Astrocyte (in vitro differentiated cells and primary cell): ENCODE data around the gene HOXB7. TPM values are rescaled to one million over a fixed set of nuclear protein-coding genes. Genes with fewer than 3 reads are reported as not detected.
A peak's percentile ranks its signal among the peaks of the same experiment; 100 is the strongest.

Experiments used
- DNase-seq: peaks from one replicate; pipeline ENCODE4 v3.0.0-alpha.2; 2010; ENCODE audit warnings: low read depth
- FAIRE-seq: peaks from 2 replicates; lab custom pipeline; 2011; peaks lifted over from hg19 to GRCh38; lab: Jason Lieb, UNC
- H2AFZ ChIP-seq: 2 replicates; pipeline ENCODE4 v1.6.0; 2012; ENCODE audit warnings: low read depth, low read length, inconsistent platforms
- H3K27ac ChIP-seq: 2 replicates; pipeline ENCODE4 v1.5.1; 2011; ENCODE audit warnings: low read depth, low read length, inconsistent platforms
- H3K27me3 ChIP-seq: 2 replicates; pipeline ENCODE4 v1.6.0; 2011; ENCODE audit warnings: low read length, inconsistent platforms; ENCODE audit not compliant: insufficient read depth
- H3K36me3 ChIP-seq: 2 replicates; pipeline ENCODE4 v1.5.1; 2011; ENCODE audit warnings: low read length, inconsistent platforms; ENCODE audit not compliant: insufficient read depth
- H3K4me1 ChIP-seq: 2 replicates; pipeline ENCODE4 v1.5.1; 2011; ENCODE audit warnings: low read length, inconsistent platforms; ENCODE audit not compliant: insufficient read depth
- H3K4me2 ChIP-seq: 2 replicates; pipeline ENCODE4 v1.6.0; 2012; ENCODE audit warnings: low read length, inconsistent platforms
- H3K4me3 ChIP-seq: 2 replicates; pipeline ENCODE4 v1.5.1; 2011; ENCODE audit warnings: low read depth, mild to moderate bottlenecking, low read length, inconsistent platforms; ENCODE audit not compliant: insufficient read depth
- H3K79me2 ChIP-seq: 2 replicates; pipeline ENCODE4 v1.6.0; 2012; ENCODE audit warnings: mild to moderate bottlenecking, low read length, inconsistent platforms; ENCODE audit not compliant: insufficient read depth
- H3K9ac ChIP-seq: 2 replicates; pipeline ENCODE4 v1.6.0; 2012; ENCODE audit warnings: mild to moderate bottlenecking, low read length, inconsistent platforms
- H3K9me3 ChIP-seq: 2 replicates; pipeline ENCODE4 v1.5.1; 2012; ENCODE audit warnings: low read depth, mild to moderate bottlenecking, low read length, inconsistent platforms; ENCODE audit not compliant: insufficient read depth
- H4K20me1 ChIP-seq: 2 replicates; pipeline ENCODE4 v1.6.0; 2012; ENCODE audit warnings: low read length, inconsistent platforms; ENCODE audit not compliant: insufficient read depth
- H3K27ac Mint-ChIP-seq: one replicate; pipeline ENCODE4 v1.8.0; 2021; ENCODE audit warnings: mild to moderate bottlenecking, mixed read lengths; ENCODE audit not compliant: unreplicated experiment
- H3K27me3 Mint-ChIP-seq: one replicate; pipeline ENCODE4 v1.8.0; 2021; ENCODE audit warnings: low read depth, mixed read lengths; ENCODE audit not compliant: unreplicated experiment
- H3K36me3 Mint-ChIP-seq: one replicate; pipeline ENCODE4 v1.8.0; 2021; ENCODE audit warnings: low read depth, mixed read lengths; ENCODE audit not compliant: unreplicated experiment
- H3K4me1 Mint-ChIP-seq: one replicate; pipeline ENCODE4 v1.8.0; 2021; ENCODE audit warnings: low read depth, mixed read lengths; ENCODE audit not compliant: unreplicated experiment
- H3K4me3 Mint-ChIP-seq: one replicate; pipeline ENCODE4 v1.8.0; 2021; ENCODE audit warnings: mild to moderate bottlenecking, moderate library complexity, mixed read lengths; ENCODE audit not compliant: unreplicated experiment
- H3K9me3 Mint-ChIP-seq: one replicate; pipeline ENCODE4 v1.8.0; 2021; ENCODE audit warnings: mild to moderate bottlenecking, mixed read lengths; ENCODE audit not compliant: unreplicated experiment
- CTCF ChIP-seq: IDR thresholded peaks from 2 replicates; pipeline ENCODE4 v1.5.1; 2011; ENCODE audit warnings: low read depth, mild to moderate bottlenecking, inconsistent platforms, low read length, moderate library complexity; ENCODE audit not compliant: insufficient read depth
- EZH2 ChIP-seq: IDR thresholded peaks from 2 replicates; pipeline ENCODE4 v1.6.1; 2012; ENCODE audit warnings: mild to moderate bottlenecking, low read length, inconsistent platforms; ENCODE audit not compliant: insufficient read depth
- microRNA-seq: library from miRNA; unstranded; fragments of <30 nt; microRNA quantifications from one replicate; pipeline ENCODE4 v1.2.0, GENCODE V29; 2020
- total RNA-seq: library from RNA; stranded (reverse); gene quantifications from 2 replicates; pipeline ENCODE4 v1.2.1, GENCODE V29; 2021

HOXB7 gene
- total RNA-seq, 1 donor from 2014 or later, result not detected

GRCh38 chr17:48558831-48559121, 52.0 kb downstream of the HOXB7 start:
- Mint-ChIP-seq H3K4me3 (no peak overlapping the region), H3K27ac (peak overlapping the region; percentile 8), H3K4me1 (peaks cover 2% of the 10 kb centered on the region)

GRCh38 chr17:48558057-48558830, 52.6 kb downstream of the HOXB7 start:
- H3K9ac ChIP-seq, result peak overlapping the region; percentile 83
- peaks cover 15% of the 10 kb centered on the region for H3K9me3 Mint-ChIP-seq
- TF ChIP-seq CTCF, result no peak
- no peak for TF ChIP-seq EZH2
- peaks cover 95% of the 10 kb centered on the region for H3K79me2 ChIP-seq
- DNase-seq (no peak), FAIRE-seq (no peak)
- H3K4me2 ChIP-seq, result peak overlapping the region; percentile 88
- H3K36me3 Mint-ChIP-seq, result peaks cover 2% of the 10 kb centered on the region
- H4K20me1 ChIP-seq, result peaks cover 9% of the 10 kb centered on the region
- H3K27me3 Mint-ChIP-seq, result peaks cover 98% of the 10 kb centered on the region
- peak overlapping the region; percentile 31 for H3K4me3 ChIP-seq
- no peak overlapping the region for H3K4me3 Mint-ChIP-seq
- peak overlapping the region; percentile 61 for H3K27ac ChIP-seq
- peaks cover 52% of the 10 kb centered on the region for H3K4me1 ChIP-seq
- H2AFZ ChIP-seq, result no peak overlapping the region
- peak overlapping the region; percentile 8 for H3K27ac Mint-ChIP-seq
- H3K27me3 ChIP-seq, result peaks cover 78% of the 10 kb centered on the region
- H3K36me3 ChIP-seq, result no peaks in the 10 kb centered on the region
- peaks cover 2% of the 10 kb centered on the region for H3K4me1 Mint-ChIP-seq
- H3K9me3 ChIP-seq, result no peaks in the 10 kb centered on the region

More at GRCh38 chr17:48558831-48559121, 52.0 kb downstream of the HOXB7 start:
- peak overlapping the region; percentile 88 for H3K4me2 ChIP-seq
- Mint-ChIP-seq H3K9me3 (peaks cover 17% of the 10 kb centered on the region), H3K36me3 (peaks cover 2% of the 10 kb centered on the region), H3K27me3 (peaks cover 98% of the 10 kb centered on the region)
- no peak overlapping the region for H3K4me3 ChIP-seq
- H2AFZ ChIP-seq, result no peak overlapping the region
- FAIRE-seq (no peak), DNase-seq (no peak)
- H3K27me3 ChIP-seq, result peaks cover 78% of the 10 kb centered on the region
- no peak for TF ChIP-seq EZH2
- TF ChIP-seq CTCF, result no peak
- no peaks in the 10 kb centered on the region for H3K9me3 ChIP-seq
- no peaks in the 10 kb centered on the region for H3K36me3 ChIP-seq
- H3K27ac ChIP-seq, result peak overlapping the region; percentile 61
- H3K79me2 ChIP-seq, result peaks cover 96% of the 10 kb centered on the region
- H3K9ac ChIP-seq, result peak overlapping the region; percentile 83
- peaks cover 9% of the 10 kb centered on the region for H4K20me1 ChIP-seq
- H3K4me1 ChIP-seq, result peaks cover 51% of the 10 kb centered on the region

Small RNA genes within 50 kb of the gene (microRNA-seq; reads per million reads assigned to microRNA genes)
- 2.7 reads per million, percentile 3 among the genes with 10 or more reads in this experiment for gene MIR196A1

Other genes starting within 250 kb of the HOXB7 start
- gene SKAP1, start 180.8 kb downstream of the HOXB7 start, total RNA-seq, result not detected in 2 replicates
- gene HOXB1, start 80.0 kb downstream of the HOXB7 start, total RNA-seq, result not detected in 2 replicates
- 0.41 and 1.8 TPM in 2 replicates for gene HOXB2, start 65.9 kb downstream of the HOXB7 start, total RNA-seq
- gene HOXB4, start 32.7 kb downstream of the HOXB7 start, total RNA-seq, result not detected in 2 replicates
- gene HOXB3, start 20.8 kb downstream of the HOXB7 start, total RNA-seq, result not detected in 2 replicates
- not detected in 2 replicates for gene HOXB5, start 17.2 kb downstream of the HOXB7 start, total RNA-seq
- gene HOXB6, start 6.0 kb downstream of the HOXB7 start, total RNA-seq, result not detected in 2 replicates
- not detected in 2 replicates for gene HOXB8, start 4.3 kb upstream of the HOXB7 start, total RNA-seq
- 0.10 and 0.11 TPM in 2 replicates for gene HOXB9, start 15.3 kb upstream of the HOXB7 start, total RNA-seq
- not detected in 2 replicates for gene PRAC1, start 111.5 kb upstream of the HOXB7 start, total RNA-seq
- gene PRAC2, start 112.2 kb upstream of the HOXB7 start, total RNA-seq, result not detected in 2 replicates
- gene HOXB13, start 117.7 kb upstream of the HOXB7 start, total RNA-seq, result not detected in 2 replicates
- gene TTLL6, start 206.2 kb upstream of the HOXB7 start, total RNA-seq, result not detected in 2 replicates
- gene CALCOCO2, start 220.0 kb upstream of the HOXB7 start, total RNA-seq, result 72.9 and 73.8 TPM in 2 replicates